ENCODE data around the gene GTPBP6. TPM values are rescaled to one million over a fixed set of nuclear protein-coding genes. Genes with fewer than 3 reads are reported as not detected.

GTPBP6 gene
- total RNA-seq, 1 experiment from 2014 or later: 41.6 TPM

GRCh38 chrX:350148-350533 lies 31.5 kb upstream of the GTPBP6 start:
- H3K9ac ChIP-seq (ENCODE audit: low read length): no peak overlapping the region
- ChIA-PET POLR2A (no interaction called here), RAD21 (ENCODE audit: low non-redundant PET in 1 of 2, low total read pairs in 2 of 2, uncharacterized antibody in 2 of 2, unreplicated experiment in 2 of 2) (no interaction called here), CTCF (no interaction called here)
- H3K4me1 ChIP-seq (ENCODE audit: control insufficient read depth in 1 of 2, insufficient read depth in 2 of 2, low read length in 2 of 2): no peaks in the 10 kb centered on the region
- no peaks in the 10 kb centered on the region for H3K36me3 ChIP-seq (ENCODE audit: control insufficient read depth in 1 of 2, insufficient read depth in 2 of 2, low read length in 2 of 2)
- intact Hi-C loops (cut with micrococcal nuclease): no loop called here
- H3K9me3 ChIP-seq (ENCODE audit: control insufficient read depth in 1 of 2, insufficient read depth in 1 of 2, low read depth in 1 of 2, low read length in 2 of 2): no peaks in the 10 kb centered on the region
- TF ChIP-seq JUND (IDR thresholded peaks at IDR 0.05) (no peak), RAD21 (IDR thresholded peaks at IDR 0.05; ENCODE audit: low read depth) (no peak), POLR2A (IDR thresholded peaks at IDR 0.05; ENCODE audit: borderline replicate concordance, extremely low read depth, insufficient read depth, insufficient read length) (no peak), SIN3A (IDR thresholded peaks at IDR 0.05; ENCODE audit: low read depth) (no peak)
- no peaks in the 10 kb centered on the region for H3K79me2 ChIP-seq (ENCODE audit: insufficient read depth, low read length)
- no peaks in the 10 kb centered on the region for H4K20me1 ChIP-seq (ENCODE audit: insufficient read depth)
- no peaks in the 10 kb centered on the region for H3K9me2 ChIP-seq (ENCODE audit: insufficient read depth)
- no peak overlapping the region for H3K27ac ChIP-seq (ENCODE audit: low read depth, low read length)
- H3K27me3 ChIP-seq (ENCODE audit: insufficient read depth, low read length): no peaks in the 10 kb centered on the region
- H3K4me3 ChIP-seq (replicated peaks in 1 of 2; ENCODE audit: low read depth in 1 of 2, low read length in 2 of 2): no peak overlapping the region
- H3K4me2 ChIP-seq (ENCODE audit: low read length): no peak overlapping the region
- DNase-seq (ENCODE audit: low read depth, low spot score): no peak
- no peak overlapping the region for H2AFZ ChIP-seq (ENCODE audit: low read depth, low read length, poor library complexity, severe bottlenecking)
- no TSS peak for BruUV-seq (replicated peaks)
- no peak for ATAC-seq

- Histone ChIP-seq H3K36me3 (ENCODE audit: control insufficient read depth in 1 of 2, insufficient read depth in 2 of 2, low read length in 2 of 2) (no peaks in the 10 kb centered on the region), H3K27me3 (ENCODE audit: insufficient read depth, low read length) (no peaks in the 10 kb centered on the region), H3K9me2 (ENCODE audit: insufficient read depth) (no peaks in the 10 kb centered on the region), H4K20me1 (ENCODE audit: insufficient read depth) (no peaks in the 10 kb centered on the region), H3K4me1 (ENCODE audit: control insufficient read depth in 1 of 2, insufficient read depth in 2 of 2, low read length in 2 of 2) (no peaks in the 10 kb centered on the region), H3K9me3 (ENCODE audit: control insufficient read depth in 1 of 2, insufficient read depth in 1 of 2, low read depth in 1 of 2, low read length in 2 of 2) (no peaks in the 10 kb centered on the region), H3K4me3 (replicated peaks in 1 of 2; ENCODE audit: low read depth in 1 of 2, low read length in 2 of 2) (no peak overlapping the region), H3K79me2 (ENCODE audit: insufficient read depth, low read length) (no peaks in the 10 kb centered on the region), H3K4me2 (ENCODE audit: low read length) (no peak overlapping the region), H3K27ac (ENCODE audit: low read depth, low read length) (no peak overlapping the region), H3K9ac (ENCODE audit: low read length) (no peak overlapping the region), H2AFZ (ENCODE audit: low read depth, low read length, poor library complexity, severe bottlenecking) (no peak overlapping the region)
- ATAC-seq: no peak
- BruUV-seq (replicated peaks): no TSS peak
- intact Hi-C loops (cut with micrococcal nuclease): no loop called here
- ChIA-PET POLR2A (no interaction called here), CTCF (no interaction called here), RAD21 (ENCODE audit: low non-redundant PET in 1 of 2, low total read pairs in 2 of 2, uncharacterized antibody in 2 of 2, unreplicated experiment in 2 of 2) (no interaction called here)
- TF ChIP-seq ZBTB33 (IDR thresholded peaks at IDR 0.05; ENCODE audit: extremely low read depth, insufficient replicate concordance, low read length) (no peak), POLR2AphosphoS5 (IDR thresholded peaks at IDR 0.05; ENCODE audit: low read depth, low read length) (no peak), ATF3 (IDR thresholded peaks at IDR 0.05) (no peak), ZFX (IDR thresholded peaks at IDR 0.05) (no peak), ELF1 (IDR thresholded peaks at IDR 0.05; ENCODE audit: borderline replicate concordance, low read depth) (no peak)
- no peak for DNase-seq (ENCODE audit: low read depth, low spot score)
Measured at GRCh38 chrX:349702-350101, 31.1 kb upstream of the GTPBP6 start.

Data from HCT116 (cell line).